Activated B cell treated with CpG ODN at 0.5 μM for 24 hours (primary cell): ENCODE measurements around the gene CEMIP. TPM values are rescaled to one million over a fixed set of nuclear protein-coding genes. Genes with fewer than 3 reads are reported as not detected.

Experiments used
- ATAC-seq: fragments of 200-7000 bp; cut with Tn5 transposase; one replicate; pipeline ENCODE4 v1.10.0; 2021; ENCODE audit warnings: low read depth, mild to moderate bottlenecking, moderate library complexity
- CTCF ChIA-PET: fragments of 350-600 bp; sonication (Branson Sonifier 250); formaldehyde crosslinking; loops from one replicate; lab custom pipeline; 2021; ENCODE audit warnings: antibody characterized with exemption; lab: Charles Lee
- POLR2A ChIA-PET: fragments of 350-600 bp; sonication (Branson Sonifier 250); formaldehyde crosslinking; loops from one replicate; lab custom pipeline; 2021; ENCODE audit warnings: antibody characterized with exemption; lab: Charles Lee
- DNase-seq: peaks from one replicate; pipeline ENCODE4 v3.0.0; 2022
- H3K27ac Mint-ChIP-seq: one replicate; pipeline ENCODE4 v1.8.0; 2020; ENCODE audit warnings: mixed read lengths
- H3K27me3 Mint-ChIP-seq: one replicate; pipeline ENCODE4 v1.8.0; 2021; ENCODE audit warnings: mixed read lengths
- H3K36me3 Mint-ChIP-seq: one replicate; pipeline ENCODE4 v1.8.0; 2021; ENCODE audit warnings: low read depth, mixed read lengths
- H3K4me1 Mint-ChIP-seq: one replicate; pipeline ENCODE4 v1.8.0; 2021; ENCODE audit warnings: mixed read lengths
- H3K4me3 Mint-ChIP-seq: one replicate; pipeline ENCODE4 v1.8.0; 2020; ENCODE audit warnings: mild to moderate bottlenecking, mixed read lengths
- H3K9me3 Mint-ChIP-seq: one replicate; pipeline ENCODE4 v1.8.0; 2020; ENCODE audit warnings: mixed read lengths
- CTCF ChIP-seq: fragments of 200-600 bp; IDR thresholded peaks from one replicate; pipeline ENCODE4 v1.8.0; 2022; ENCODE audit warnings: antibody characterized with exemption, mild to moderate bottlenecking
- intact Hi-C: fragments of 100-400 bp; cut with micrococcal nuclease; formaldehyde crosslinking; loops from one replicate; pipeline ENCODE4 v1.15.1; 2024
- total RNA-seq: library from RNA; stranded (reverse); gene quantifications from 2 replicates; pipeline ENCODE4 v1.2.3, GENCODE V29; 2022

CEMIP gene, protein sequence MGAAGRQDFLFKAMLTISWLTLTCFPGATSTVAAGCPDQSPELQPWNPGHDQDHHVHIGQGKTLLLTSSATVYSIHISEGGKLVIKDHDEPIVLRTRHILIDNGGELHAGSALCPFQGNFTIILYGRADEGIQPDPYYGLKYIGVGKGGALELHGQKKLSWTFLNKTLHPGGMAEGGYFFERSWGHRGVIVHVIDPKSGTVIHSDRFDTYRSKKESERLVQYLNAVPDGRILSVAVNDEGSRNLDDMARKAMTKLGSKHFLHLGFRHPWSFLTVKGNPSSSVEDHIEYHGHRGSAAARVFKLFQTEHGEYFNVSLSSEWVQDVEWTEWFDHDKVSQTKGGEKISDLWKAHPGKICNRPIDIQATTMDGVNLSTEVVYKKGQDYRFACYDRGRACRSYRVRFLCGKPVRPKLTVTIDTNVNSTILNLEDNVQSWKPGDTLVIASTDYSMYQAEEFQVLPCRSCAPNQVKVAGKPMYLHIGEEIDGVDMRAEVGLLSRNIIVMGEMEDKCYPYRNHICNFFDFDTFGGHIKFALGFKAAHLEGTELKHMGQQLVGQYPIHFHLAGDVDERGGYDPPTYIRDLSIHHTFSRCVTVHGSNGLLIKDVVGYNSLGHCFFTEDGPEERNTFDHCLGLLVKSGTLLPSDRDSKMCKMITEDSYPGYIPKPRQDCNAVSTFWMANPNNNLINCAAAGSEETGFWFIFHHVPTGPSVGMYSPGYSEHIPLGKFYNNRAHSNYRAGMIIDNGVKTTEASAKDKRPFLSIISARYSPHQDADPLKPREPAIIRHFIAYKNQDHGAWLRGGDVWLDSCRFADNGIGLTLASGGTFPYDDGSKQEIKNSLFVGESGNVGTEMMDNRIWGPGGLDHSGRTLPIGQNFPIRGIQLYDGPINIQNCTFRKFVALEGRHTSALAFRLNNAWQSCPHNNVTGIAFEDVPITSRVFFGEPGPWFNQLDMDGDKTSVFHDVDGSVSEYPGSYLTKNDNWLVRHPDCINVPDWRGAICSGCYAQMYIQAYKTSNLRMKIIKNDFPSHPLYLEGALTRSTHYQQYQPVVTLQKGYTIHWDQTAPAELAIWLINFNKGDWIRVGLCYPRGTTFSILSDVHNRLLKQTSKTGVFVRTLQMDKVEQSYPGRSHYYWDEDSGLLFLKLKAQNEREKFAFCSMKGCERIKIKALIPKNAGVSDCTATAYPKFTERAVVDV (N-terminal part only)
- 0.51 TPM in 1 of 2 replicates, not detected in the other for total RNA-seq

- intact Hi-C loops: loop anchor here (1.0 to 5.0 kb wide), 2 partner anchors 191 to 488 kb away; no protein-coding TSS in a partner anchor
- ATAC-seq (peak; percentile 66), DNase-seq (peak; percentile 27)
- Mint-ChIP-seq H3K9me3 (no peaks in the 10 kb centered on the region), H3K4me1 (peaks cover 8% of the 10 kb centered on the region), H3K27ac (no peak within 1 kb of the TSS), H3K36me3 (no peaks in the 10 kb centered on the region), H3K27me3 (peaks cover 30% of the 10 kb centered on the region), H3K4me3 (peak within 1 kb of the TSS; percentile 63)
- POLR2A ChIA-PET: no interaction called here
- no peak for TF ChIP-seq CTCF
- CTCF ChIA-PET: interaction anchor here (0.8 to 1.2 kb wide), 3 partner anchors 11 to 325 kb away, joined by 3 read pairs; no protein-coding TSS in a partner anchor
Observed at GRCh38 chr15:80778964-80779657, at the start of gene CEMIP. TSS of gene CEMIP (plus strand) at chr15:80779370. CDS start at chr15:80873880, 94,510 bp downstream.

DNA sequence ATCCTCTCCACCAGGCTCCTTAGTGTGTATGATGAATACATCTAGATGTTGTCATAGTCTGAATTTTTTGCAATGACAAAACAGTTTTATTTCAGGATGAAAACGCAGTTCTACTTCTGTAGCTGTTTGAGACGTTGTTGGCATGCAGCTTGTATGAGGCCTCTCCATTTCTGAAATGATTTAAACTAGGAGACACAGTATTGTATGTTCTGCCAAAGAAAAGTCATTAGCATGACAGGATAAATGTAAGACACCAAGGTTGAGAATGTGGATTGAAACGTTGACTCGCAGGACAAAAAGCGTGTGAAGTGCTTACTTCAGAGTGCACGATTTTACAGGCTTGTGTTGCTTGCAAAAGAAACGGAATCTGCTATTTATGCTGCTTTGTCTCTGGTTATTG is 48.8 kb upstream of the CEMIP start:
- DNase-seq (no peak), ATAC-seq (no peak)
- intact Hi-C loops: no loop called here
- no peak overlapping the region for H3K27ac Mint-ChIP-seq
- no peaks in the 10 kb centered on the region for H3K36me3 Mint-ChIP-seq
- no peak overlapping the region for H3K4me3 Mint-ChIP-seq
- no peaks in the 10 kb centered on the region for H3K27me3 Mint-ChIP-seq
- no peak for TF ChIP-seq CTCF
- peaks cover 2% of the 10 kb centered on the region for H3K9me3 Mint-ChIP-seq
- H3K4me1 Mint-ChIP-seq: no peaks in the 10 kb centered on the region
- CTCF ChIA-PET: no interaction called here
- POLR2A ChIA-PET: no interaction called here

DNA sequence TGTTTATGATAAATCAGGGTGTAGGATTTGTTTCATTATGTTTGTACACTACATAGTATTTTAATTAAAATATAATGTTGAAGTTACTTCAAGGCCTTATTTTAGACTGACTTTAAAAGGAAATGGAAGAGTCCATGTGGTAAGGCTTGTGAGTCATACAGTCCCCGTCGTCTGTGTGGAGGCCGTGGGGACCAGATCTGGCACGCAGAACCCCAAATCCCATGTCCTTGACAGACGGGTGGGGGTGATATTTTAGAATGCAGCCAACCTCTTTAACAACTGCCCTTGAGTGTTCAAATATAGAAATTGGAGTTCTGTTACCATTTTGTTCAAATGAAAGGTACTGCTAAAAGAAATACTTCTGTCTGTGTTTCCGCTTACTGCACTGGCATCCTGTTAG is 48.2 kb upstream of the CEMIP start:
- TF ChIP-seq CTCF: no peak
- Mint-ChIP-seq H3K4me3 (no peak overlapping the region), H3K27ac (no peak overlapping the region), H3K9me3 (peaks cover 2% of the 10 kb centered on the region), H3K4me1 (no peaks in the 10 kb centered on the region), H3K36me3 (no peaks in the 10 kb centered on the region), H3K27me3 (no peaks in the 10 kb centered on the region)
- no peak for DNase-seq
- ATAC-seq: no peak
- ChIA-PET POLR2A (no interaction called here), CTCF (no interaction called here)
- intact Hi-C loops: no loop called here

GRCh38 chr15:80732167-80732566 is 47.0 kb upstream of the CEMIP start:
- no peak for DNase-seq
- no peaks in the 10 kb centered on the region for H3K27me3 Mint-ChIP-seq
- no peaks in the 10 kb centered on the region for H3K9me3 Mint-ChIP-seq
- H3K36me3 Mint-ChIP-seq: no peaks in the 10 kb centered on the region
- no peak overlapping the region for H3K27ac Mint-ChIP-seq
- ChIA-PET POLR2A (no interaction called here), CTCF (no interaction called here)
- H3K4me3 Mint-ChIP-seq: no peak overlapping the region
- intact Hi-C loops: no loop called here
- no peak for TF ChIP-seq CTCF
- H3K4me1 Mint-ChIP-seq: no peaks in the 10 kb centered on the region
- no peak for ATAC-seq
